ENCODE data around the gene MYO5C. TPM values are rescaled to one million over a fixed set of nuclear protein-coding genes. Genes with fewer than 3 reads are reported as not detected.

The MYO5C gene
- total RNA-seq, 1 donor from 2014 or later, result 4.5 TPM

- H3K27me3 Mint-ChIP-seq (ENCODE audit: low read depth, unreplicated experiment), result no peaks in the 10 kb centered on the region
These were observed 57.5 kb downstream of the MYO5C start for GRCh38 chr15:52238149-52238548.

GRCh38 chr15:52236013-52236412, 59.6 kb downstream of the MYO5C start:
- H3K79me2 ChIP-seq (ENCODE audit: insufficient read depth, low read length), result no peaks in the 10 kb centered on the region
- no peak overlapping the region for H3K4me3 ChIP-seq (ENCODE audit: insufficient read depth, low read depth, low read length)
- H3K4me3 Mint-ChIP-seq (ENCODE audit: unreplicated experiment), result no peak overlapping the region
- TF ChIP-seq CTCF (IDR thresholded peaks at IDR 0.05; ENCODE audit: insufficient read depth, low read depth, low read length) (no peak), EZH2 (IDR thresholded peaks at IDR 0.05; ENCODE audit: insufficient read depth, low read length) (no peak)
- no peaks in the 10 kb centered on the region for H4K20me1 ChIP-seq (ENCODE audit: insufficient read depth, low read length)
- no peak overlapping the region for H2AFZ ChIP-seq (ENCODE audit: low read depth, low read length)
- H3K4me1 Mint-ChIP-seq (ENCODE audit: low read depth, unreplicated experiment), result peaks cover 13% of the 10 kb centered on the region
- H3K9ac ChIP-seq (ENCODE audit: low read length), result no peak overlapping the region
- no peaks in the 10 kb centered on the region for H3K27me3 Mint-ChIP-seq (ENCODE audit: low read depth, unreplicated experiment)
- DNase-seq (ENCODE audit: low read depth) (no peak), FAIRE-seq (no peak)
- no peak overlapping the region for H3K27ac Mint-ChIP-seq (ENCODE audit: unreplicated experiment)
- no peaks in the 10 kb centered on the region for H3K36me3 Mint-ChIP-seq (ENCODE audit: low read depth, unreplicated experiment)
- no peaks in the 10 kb centered on the region for H3K4me1 ChIP-seq (ENCODE audit: insufficient read depth, low read length)
- no peaks in the 10 kb centered on the region for H3K9me3 ChIP-seq (ENCODE audit: insufficient read depth, low read depth, low read length)
- no peaks in the 10 kb centered on the region for H3K9me3 Mint-ChIP-seq (ENCODE audit: unreplicated experiment)
- H3K27me3 ChIP-seq (ENCODE audit: insufficient read depth, low read length), result peaks cover 2% of the 10 kb centered on the region
- H3K36me3 ChIP-seq (ENCODE audit: insufficient read depth, low read length), result no peaks in the 10 kb centered on the region
- H3K4me2 ChIP-seq (ENCODE audit: low read length), result no peak overlapping the region
- no peak overlapping the region for H3K27ac ChIP-seq (ENCODE audit: low read depth, low read length)

More at GRCh38 chr15:52238149-52238548, 57.5 kb downstream of the MYO5C start:
- Histone ChIP-seq H3K4me2 (ENCODE audit: low read length) (no peak overlapping the region), H3K4me3 (ENCODE audit: insufficient read depth, low read depth, low read length) (no peak overlapping the region), H3K79me2 (ENCODE audit: insufficient read depth, low read length) (no peaks in the 10 kb centered on the region), H3K9me3 (ENCODE audit: insufficient read depth, low read depth, low read length) (no peaks in the 10 kb centered on the region), H3K36me3 (ENCODE audit: insufficient read depth, low read length) (no peaks in the 10 kb centered on the region), H3K27ac (ENCODE audit: low read depth, low read length) (no peak overlapping the region), H2AFZ (ENCODE audit: low read depth, low read length) (no peak overlapping the region), H3K27me3 (ENCODE audit: insufficient read depth, low read length) (peaks cover 2% of the 10 kb centered on the region), H3K9ac (ENCODE audit: low read length) (no peak overlapping the region), H3K4me1 (ENCODE audit: insufficient read depth, low read length) (no peaks in the 10 kb centered on the region), H4K20me1 (ENCODE audit: insufficient read depth, low read length) (no peaks in the 10 kb centered on the region)
- peaks cover 1% of the 10 kb centered on the region for H3K9me3 Mint-ChIP-seq (ENCODE audit: unreplicated experiment)
- no peak for FAIRE-seq
- H3K4me3 Mint-ChIP-seq (ENCODE audit: unreplicated experiment), result no peak overlapping the region
- H3K36me3 Mint-ChIP-seq (ENCODE audit: low read depth, unreplicated experiment), result peaks cover 1% of the 10 kb centered on the region
- DNase-seq (ENCODE audit: low read depth), result no peak
- H3K27ac Mint-ChIP-seq (ENCODE audit: unreplicated experiment), result no peak overlapping the region
- peaks cover 9% of the 10 kb centered on the region for H3K4me1 Mint-ChIP-seq (ENCODE audit: low read depth, unreplicated experiment)
- TF ChIP-seq CTCF (IDR thresholded peaks at IDR 0.05; ENCODE audit: insufficient read depth, low read depth, low read length) (no peak), EZH2 (IDR thresholded peaks at IDR 0.05; ENCODE audit: insufficient read depth, low read length) (no peak)

GRCh38 chr15:52234596-52235541, 60.7 kb downstream of the MYO5C start:
- no peaks in the 10 kb centered on the region for H3K9me3 ChIP-seq (ENCODE audit: insufficient read depth, low read depth, low read length)
- H4K20me1 ChIP-seq (ENCODE audit: insufficient read depth, low read length), result no peaks in the 10 kb centered on the region
- Mint-ChIP-seq H3K4me1 (ENCODE audit: low read depth, unreplicated experiment) (peaks cover 13% of the 10 kb centered on the region), H3K27ac (ENCODE audit: unreplicated experiment) (no peak overlapping the region), H3K36me3 (ENCODE audit: low read depth, unreplicated experiment) (no peaks in the 10 kb centered on the region), H3K27me3 (ENCODE audit: low read depth, unreplicated experiment) (no peaks in the 10 kb centered on the region), H3K4me3 (ENCODE audit: unreplicated experiment) (no peak overlapping the region), H3K9me3 (ENCODE audit: unreplicated experiment) (no peaks in the 10 kb centered on the region)
- H3K36me3 ChIP-seq (ENCODE audit: insufficient read depth, low read length), result no peaks in the 10 kb centered on the region
- no peak overlapping the region for H3K27ac ChIP-seq (ENCODE audit: low read depth, low read length)
- H3K4me1 ChIP-seq (ENCODE audit: insufficient read depth, low read length), result no peaks in the 10 kb centered on the region
- no peak overlapping the region for H3K4me2 ChIP-seq (ENCODE audit: low read length)
- no peaks in the 10 kb centered on the region for H3K79me2 ChIP-seq (ENCODE audit: insufficient read depth, low read length)
- no peak overlapping the region for H3K9ac ChIP-seq (ENCODE audit: low read length)
- H2AFZ ChIP-seq (ENCODE audit: low read depth, low read length), result no peak overlapping the region
- no peak for FAIRE-seq
- TF ChIP-seq CTCF (IDR thresholded peaks at IDR 0.05; ENCODE audit: insufficient read depth, low read depth, low read length), result no peak
- TF ChIP-seq EZH2 (IDR thresholded peaks at IDR 0.05; ENCODE audit: insufficient read depth, low read length), result no peak
- DNase-seq (ENCODE audit: low read depth), result no peak
- no peak overlapping the region for H3K4me3 ChIP-seq (ENCODE audit: insufficient read depth, low read depth, low read length)
- H3K27me3 ChIP-seq (ENCODE audit: insufficient read depth, low read length), result peaks cover 2% of the 10 kb centered on the region

All from astrocyte (in vitro differentiated cells and primary cell).